K562 (cell line): ENCODE results near the gene HBG1. TPM values are rescaled to one million over a fixed set of nuclear protein-coding genes. Genes with fewer than 3 reads are reported as not detected.

Experiments used
- C11orf30 ChIP-seq: fragments of 450-650 bp; IDR thresholded peaks from 2 replicates; pipeline ENCODE4 v1.6.1; 2016; ENCODE audit warnings: low read depth, mild to moderate bottlenecking
- CTBP1 ChIP-seq: fragments of 450-650 bp; IDR thresholded peaks from 2 replicates; pipeline ENCODE4 v1.6.1; 2016; ENCODE audit warnings: borderline replicate concordance
- EWSR1 ChIP-seq: fragments of 450-650 bp; IDR thresholded peaks from 2 replicates; pipeline ENCODE4 v1.6.1; 2018; ENCODE audit warnings: borderline replicate concordance, mild to moderate bottlenecking, low read depth, moderate library complexity; ENCODE audit not compliant: partially characterized antibody
- NUFIP1 ChIP-seq: fragments of 450-650 bp; IDR thresholded peaks from 2 replicates; pipeline ENCODE4 v1.6.1; 2018; ENCODE audit not compliant: partially characterized antibody
- SP1 ChIP-seq: sonication (generic); formaldehyde crosslinking; IDR thresholded peaks from 2 replicates; pipeline ENCODE4 v1.8.1; 2022; ENCODE audit warnings: mild to moderate bottlenecking, missing genetic modification reagents
- STAT5A ChIP-seq: IDR thresholded peaks from 2 replicates; pipeline ENCODE4 v1.6.1; 2012; ENCODE audit warnings: low read length, inconsistent platforms, borderline replicate concordance
- TCF7L2 ChIP-seq: fragments of 150-350 bp; IDR thresholded peaks from 2 replicates; pipeline ENCODE4 v1.6.1; 2016; ENCODE audit warnings: low read depth, mild to moderate bottlenecking, low read length, moderate library complexity
- ZBTB7A ChIP-seq: IDR thresholded peaks from 2 replicates; pipeline ENCODE4 v1.6.1; 2011; ENCODE audit warnings: low read depth, mild to moderate bottlenecking, low read length, moderate library complexity, borderline replicate concordance; ENCODE audit not compliant: control insufficient read depth
- ZFP30 ChIP-seq: fragments of 250-450 bp; sonication (Bioruptor Pico); IDR thresholded peaks from 2 replicates; pipeline ENCODE4 v1.8.0; 2022; ENCODE audit warnings: moderate library complexity, mild to moderate bottlenecking, inconsistent platforms, borderline replicate concordance
- ZKSCAN3 ChIP-seq: fragments of 250-450 bp; sonication (Bioruptor Pico); IDR thresholded peaks from 2 replicates; pipeline ENCODE4 v1.4.0; 2020
- ZNF224 ChIP-seq: sonication (generic); formaldehyde crosslinking; IDR thresholded peaks from 2 replicates; pipeline ENCODE4 v1.8.0; 2022; ENCODE audit warnings: mild to moderate bottlenecking, missing genetic modification reagents
- ZNF232 ChIP-seq: sonication (generic); formaldehyde crosslinking; IDR thresholded peaks from 2 replicates; pipeline ENCODE4 v1.8.0; 2022; ENCODE audit warnings: mild to moderate bottlenecking, missing genetic modification reagents
- polyA plus RNA-seq, 8 experiments: library from polyadenylated mRNA; depleted of rRNA in 4 of 8; stranded (reverse) in 5 of 8; unstranded in 3 of 8; fragments of >200 nt; fragmentation: Nextera tagmentation in 2 of 8; fragmentation: Illumina TruSeq in 1 of 8; extraction: Ambion mirVana in 2 of 8; extraction: Trizol in 1 of 8; gene quantifications; 2 replicates each; pipeline versions ENCODE4 v1.2.1 to v1.2.3, GENCODE V29; 2011 to 2014; ENCODE audit warnings: inconsistent platforms in 1 of 8, missing spikeins in 1 of 8
- total RNA-seq, 7 experiments: library from RNA; depleted of rRNA in 6 of 7; stranded (reverse); fragments of >200 nt in 6 of 7; fragmentation: Illumina TruSeq in 2 of 7; extraction: Trizol in 2 of 7; gene quantifications; 2 replicates each; pipeline versions ENCODE4 v1.2.1 to v1.2.3, GENCODE V29; 2011 to 2021; ENCODE audit warnings: low replicate concordance in 1 of 7
- TF ChIP-seq, protein P1 (sequence below): fragments of 250-450 bp; sonication (Bioruptor Pico); IDR thresholded peaks from 2 replicates; pipeline ENCODE4 v1.4.0; 2020
- TF ChIP-seq, protein P2 (sequence below): fragments of 450-650 bp; formaldehyde crosslinking; IDR thresholded peaks from 2 replicates; pipeline ENCODE4 v1.4.0; 2020; ENCODE audit warnings: mild to moderate bottlenecking, mixed read lengths
- TF ChIP-seq, protein P3 (sequence below): sonication (generic); formaldehyde crosslinking; IDR thresholded peaks from 2 replicates; pipeline ENCODE4 v1.8.1; 2023; ENCODE audit warnings: mild to moderate bottlenecking, missing genetic modification reagents, moderate library complexity
- TF ChIP-seq, protein P4 (sequence below): sonication (generic); formaldehyde crosslinking; IDR thresholded peaks from 2 replicates; pipeline ENCODE4 v1.8.1; 2022; ENCODE audit warnings: missing genetic modification reagents
- TF ChIP-seq, protein P5 (sequence below): fragments of 250-450 bp; sonication (Bioruptor Pico); IDR thresholded peaks from 2 replicates; pipeline ENCODE4 v1.8.0; 2022; ENCODE audit warnings: inconsistent platforms

HBG1 gene
- total and polyA plus RNA-seq, 9 of the 15 experiments (the other 6 are each of a cell fraction or from before 2014, with no cell fraction given): 1,066 to 16,338 (median 4,898) TPM

DNA sequence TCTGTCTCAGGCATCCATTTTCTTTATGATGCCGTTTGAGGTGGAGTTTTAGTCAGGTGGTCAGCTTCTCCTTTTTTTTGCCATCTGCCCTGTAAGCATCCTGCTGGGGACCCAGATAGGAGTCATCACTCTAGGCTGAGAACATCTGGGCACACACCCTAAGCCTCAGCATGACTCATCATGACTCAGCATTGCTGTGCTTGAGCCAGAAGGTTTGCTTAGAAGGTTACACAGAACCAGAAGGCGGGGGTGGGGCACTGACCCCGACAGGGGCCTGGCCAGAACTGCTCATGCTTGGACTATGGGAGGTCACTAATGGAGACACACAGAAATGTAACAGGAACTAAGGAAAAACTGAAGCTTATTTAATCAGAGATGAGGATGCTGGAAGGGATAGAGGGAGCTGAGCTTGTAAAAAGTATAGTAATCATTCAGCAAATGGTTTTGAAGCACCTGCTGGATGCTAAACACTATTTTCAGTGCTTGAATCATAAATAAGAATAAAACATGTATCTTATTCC is 31.0 kb upstream of the HBG1 start (continued):
- no peak for TF ChIP-seq NUFIP1
- no peak for TF ChIP-seq ZFP30 (CRISPR knock-in tag)
- TF ChIP-seq EWSR1: no peak
- TF ChIP-seq ZNF224 (CRISPR knock-in tag): no peak
- TF ChIP-seq TCF7L2: no peak
- TF ChIP-seq STAT5A: peak; percentile 96
- peak; percentile 68 for TF ChIP-seq SP1 (CRISPR knock-in tag)
- TF ChIP-seq, protein P1, sequence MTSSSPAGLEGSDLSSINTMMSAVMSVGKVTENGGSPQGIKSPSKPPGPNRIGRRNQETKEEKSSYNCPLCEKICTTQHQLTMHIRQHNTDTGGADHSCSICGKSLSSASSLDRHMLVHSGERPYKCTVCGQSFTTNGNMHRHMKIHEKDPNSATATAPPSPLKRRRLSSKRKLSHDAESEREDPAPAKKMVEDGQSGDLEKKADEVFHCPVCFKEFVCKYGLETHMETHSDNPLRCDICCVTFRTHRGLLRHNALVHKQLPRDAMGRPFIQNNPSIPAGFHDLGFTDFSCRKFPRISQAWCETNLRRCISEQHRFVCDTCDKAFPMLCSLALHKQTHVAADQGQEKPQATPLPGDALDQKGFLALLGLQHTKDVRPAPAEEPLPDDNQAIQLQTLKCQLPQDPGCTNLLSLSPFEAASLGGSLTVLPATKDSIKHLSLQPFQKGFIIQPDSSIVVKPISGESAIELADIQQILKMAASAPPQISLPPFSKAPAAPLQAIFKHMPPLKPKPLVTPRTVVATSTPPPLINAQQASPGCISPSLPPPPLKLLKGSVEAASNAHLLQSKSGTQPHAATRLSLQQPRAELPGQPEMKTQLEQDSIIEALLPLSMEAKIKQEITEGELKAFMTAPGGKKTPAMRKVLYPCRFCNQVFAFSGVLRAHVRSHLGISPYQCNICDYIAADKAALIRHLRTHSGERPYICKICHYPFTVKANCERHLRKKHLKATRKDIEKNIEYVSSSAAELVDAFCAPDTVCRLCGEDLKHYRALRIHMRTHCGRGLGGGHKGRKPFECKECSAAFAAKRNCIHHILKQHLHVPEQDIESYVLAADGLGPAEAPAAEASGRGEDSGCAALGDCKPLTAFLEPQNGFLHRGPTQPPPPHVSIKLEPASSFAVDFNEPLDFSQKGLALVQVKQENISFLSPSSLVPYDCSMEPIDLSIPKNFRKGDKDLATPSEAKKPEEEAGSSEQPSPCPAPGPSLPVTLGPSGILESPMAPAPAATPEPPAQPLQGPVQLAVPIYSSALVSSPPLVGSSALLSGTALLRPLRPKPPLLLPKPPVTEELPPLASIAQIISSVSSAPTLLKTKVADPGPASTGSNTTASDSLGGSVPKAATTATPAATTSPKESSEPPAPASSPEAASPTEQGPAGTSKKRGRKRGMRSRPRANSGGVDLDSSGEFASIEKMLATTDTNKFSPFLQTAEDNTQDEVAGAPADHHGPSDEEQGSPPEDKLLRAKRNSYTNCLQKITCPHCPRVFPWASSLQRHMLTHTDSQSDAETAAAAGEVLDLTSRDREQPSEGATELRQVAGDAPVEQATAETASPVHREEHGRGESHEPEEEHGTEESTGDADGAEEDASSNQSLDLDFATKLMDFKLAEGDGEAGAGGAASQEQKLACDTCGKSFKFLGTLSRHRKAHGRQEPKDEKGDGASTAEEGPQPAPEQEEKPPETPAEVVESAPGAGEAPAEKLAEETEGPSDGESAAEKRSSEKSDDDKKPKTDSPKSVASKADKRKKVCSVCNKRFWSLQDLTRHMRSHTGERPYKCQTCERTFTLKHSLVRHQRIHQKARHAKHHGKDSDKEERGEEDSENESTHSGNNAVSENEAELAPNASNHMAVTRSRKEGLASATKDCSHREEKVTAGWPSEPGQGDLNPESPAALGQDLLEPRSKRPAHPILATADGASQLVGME (CRISPR knock-in tag): peak; percentile 78
- TF ChIP-seq CTBP1: peak; percentile 100
- TF ChIP-seq, protein P2, sequence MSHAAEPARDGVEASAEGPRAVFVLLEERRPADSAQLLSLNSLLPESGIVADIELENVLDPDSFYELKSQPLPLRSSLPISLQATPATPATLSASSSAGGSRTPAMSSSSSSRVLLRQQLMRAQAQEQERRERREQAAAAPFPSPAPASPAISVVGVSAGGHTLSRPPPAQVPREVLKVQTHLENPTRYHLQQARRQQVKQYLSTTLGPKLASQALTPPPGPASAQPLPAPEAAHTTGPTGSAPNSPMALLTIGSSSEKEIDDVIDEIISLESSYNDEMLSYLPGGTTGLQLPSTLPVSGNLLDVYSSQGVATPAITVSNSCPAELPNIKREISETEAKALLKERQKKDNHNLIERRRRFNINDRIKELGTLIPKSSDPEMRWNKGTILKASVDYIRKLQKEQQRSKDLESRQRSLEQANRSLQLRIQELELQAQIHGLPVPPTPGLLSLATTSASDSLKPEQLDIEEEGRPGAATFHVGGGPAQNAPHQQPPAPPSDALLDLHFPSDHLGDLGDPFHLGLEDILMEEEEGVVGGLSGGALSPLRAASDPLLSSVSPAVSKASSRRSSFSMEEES (CRISPR knock-in tag): peak; percentile 12; the same call in 1 of the 2 replicates
- no peak for TF ChIP-seq ZNF232
- TF ChIP-seq, protein P3, sequence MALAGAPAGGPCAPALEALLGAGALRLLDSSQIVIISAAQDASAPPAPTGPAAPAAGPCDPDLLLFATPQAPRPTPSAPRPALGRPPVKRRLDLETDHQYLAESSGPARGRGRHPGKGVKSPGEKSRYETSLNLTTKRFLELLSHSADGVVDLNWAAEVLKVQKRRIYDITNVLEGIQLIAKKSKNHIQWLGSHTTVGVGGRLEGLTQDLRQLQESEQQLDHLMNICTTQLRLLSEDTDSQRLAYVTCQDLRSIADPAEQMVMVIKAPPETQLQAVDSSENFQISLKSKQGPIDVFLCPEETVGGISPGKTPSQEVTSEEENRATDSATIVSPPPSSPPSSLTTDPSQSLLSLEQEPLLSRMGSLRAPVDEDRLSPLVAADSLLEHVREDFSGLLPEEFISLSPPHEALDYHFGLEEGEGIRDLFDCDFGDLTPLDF (CRISPR knock-in tag): no peak
- TF ChIP-seq ZKSCAN3 (CRISPR knock-in tag): no peak
- TF ChIP-seq, protein P4, sequence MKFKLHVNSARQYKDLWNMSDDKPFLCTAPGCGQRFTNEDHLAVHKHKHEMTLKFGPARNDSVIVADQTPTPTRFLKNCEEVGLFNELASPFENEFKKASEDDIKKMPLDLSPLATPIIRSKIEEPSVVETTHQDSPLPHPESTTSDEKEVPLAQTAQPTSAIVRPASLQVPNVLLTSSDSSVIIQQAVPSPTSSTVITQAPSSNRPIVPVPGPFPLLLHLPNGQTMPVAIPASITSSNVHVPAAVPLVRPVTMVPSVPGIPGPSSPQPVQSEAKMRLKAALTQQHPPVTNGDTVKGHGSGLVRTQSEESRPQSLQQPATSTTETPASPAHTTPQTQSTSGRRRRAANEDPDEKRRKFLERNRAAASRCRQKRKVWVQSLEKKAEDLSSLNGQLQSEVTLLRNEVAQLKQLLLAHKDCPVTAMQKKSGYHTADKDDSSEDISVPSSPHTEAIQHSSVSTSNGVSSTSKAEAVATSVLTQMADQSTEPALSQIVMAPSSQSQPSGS (CRISPR knock-in tag): no peak
- TF ChIP-seq, protein P5, sequence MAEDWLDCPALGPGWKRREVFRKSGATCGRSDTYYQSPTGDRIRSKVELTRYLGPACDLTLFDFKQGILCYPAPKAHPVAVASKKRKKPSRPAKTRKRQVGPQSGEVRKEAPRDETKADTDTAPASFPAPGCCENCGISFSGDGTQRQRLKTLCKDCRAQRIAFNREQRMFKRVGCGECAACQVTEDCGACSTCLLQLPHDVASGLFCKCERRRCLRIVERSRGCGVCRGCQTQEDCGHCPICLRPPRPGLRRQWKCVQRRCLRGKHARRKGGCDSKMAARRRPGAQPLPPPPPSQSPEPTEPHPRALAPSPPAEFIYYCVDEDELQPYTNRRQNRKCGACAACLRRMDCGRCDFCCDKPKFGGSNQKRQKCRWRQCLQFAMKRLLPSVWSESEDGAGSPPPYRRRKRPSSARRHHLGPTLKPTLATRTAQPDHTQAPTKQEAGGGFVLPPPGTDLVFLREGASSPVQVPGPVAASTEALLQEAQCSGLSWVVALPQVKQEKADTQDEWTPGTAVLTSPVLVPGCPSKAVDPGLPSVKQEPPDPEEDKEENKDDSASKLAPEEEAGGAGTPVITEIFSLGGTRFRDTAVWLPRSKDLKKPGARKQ (CRISPR knock-in tag): no peak
- TF ChIP-seq C11orf30: peak; percentile 100
- peak; percentile 82; the same call in 1 of the 2 replicates for TF ChIP-seq ZBTB7A
